NCI-H460 (cell line): ENCODE measurements around the gene UBA52. TPM values are rescaled to one million over a fixed set of nuclear protein-coding genes. Genes with fewer than 3 reads are reported as not detected.
"Not testable (repeated sequence)": the region's sequence is repeated elsewhere in the genome, so short reads cannot be mapped to it uniquely, and the experiment has no call there.

ENCODE experiments used
- DNase-seq: peaks from one replicate; pipeline ENCODE4 v3.0.0-alpha.2; 2016; ENCODE audit warnings: low read depth; ENCODE audit errors: extremely low read depth
- polyA plus RNA-seq: library from polyadenylated mRNA; depleted of rRNA; stranded (reverse); fragments of >200 nt; gene quantifications from 2 replicates; pipeline ENCODE4 v1.2.3, GENCODE V29; 2014; cell fraction: nucleus; rRNA removed
- total RNA-seq: library from RNA; depleted of rRNA; stranded (reverse); fragments of >200 nt; shearing (Covaris generic); gene quantifications from 2 replicates; pipeline ENCODE4 v1.2.3, GENCODE V29; 2014; rRNA removed

Gene UBA52
- total RNA-seq: 1,097 and 1,144 TPM in 2 replicates
- 290 and 461 TPM in 2 replicates for polyA plus RNA-seq

GRCh38 chr19:18571564-18572344, at the start of gene UBA52:
TSS of gene UBA52 (plus strand) at chr19:18571857. CDS start at chr19:18573301, 1,444 bp downstream.
- DNase-seq: peak; percentile 92

GRCh38 chr19:18522124-18522861, 49.4 kb upstream of the UBA52 start:
- peak; percentile 99 for DNase-seq

GRCh38 chr19:18522862-18523440, 48.7 kb upstream of the UBA52 start:
- DNase-seq: not testable (repeated sequence)

GRCh38 chr19:18523841-18524240, 47.8 kb upstream of the UBA52 start:
- DNase-seq: no peak

GRCh38 chr19:18526316-18526715, 45.3 kb upstream of the UBA52 start:
- no peak for DNase-seq

GRCh38 chr19:18529782-18530181, 41.9 kb upstream of the UBA52 start:
- no peak for DNase-seq

- DNase-seq: no peak
These were observed 40.2 kb upstream of the UBA52 start for GRCh38 chr19:18531485-18531884.

- DNase-seq: no peak
These were observed 39.3 kb upstream of the UBA52 start for GRCh38 chr19:18532168-18532890.

GRCh38 chr19:18533058-18533457, 38.6 kb upstream of the UBA52 start:
- DNase-seq: no peak

GRCh38 chr19:18536475-18536874, 35.2 kb upstream of the UBA52 start:
- no peak for DNase-seq

- no peak for DNase-seq
These were observed 34.2 kb upstream of the UBA52 start for GRCh38 chr19:18537431-18537830.

GRCh38 chr19:18538115-18538514, 33.5 kb upstream of the UBA52 start:
- no peak for DNase-seq

- DNase-seq: no peak
These were observed 32.3 kb upstream of the UBA52 start for GRCh38 chr19:18539372-18539771.

- not testable (repeated sequence) for DNase-seq
These were observed 31.5 kb upstream of the UBA52 start for GRCh38 chr19:18540200-18540599.

GRCh38 chr19:18541258-18541991, 30.2 kb upstream of the UBA52 start:
- no peak for DNase-seq

- no peak for DNase-seq
These were observed 29.4 kb upstream of the UBA52 start for GRCh38 chr19:18541992-18542940.

GRCh38 chr19:18542941-18543813, 28.5 kb upstream of the UBA52 start, which contains the start of gene FKBP8:
TSS of gene FKBP8 (minus strand) at chr19:18543573. CDS start at chr19:18541970, 1,603 bp downstream.
- peak; percentile 71 for DNase-seq
